Brain microvascular endothelial cell (primary cell): Measurements from ENCODE around the gene GPNMB.

Experiments used
- DNase-seq: peaks from one replicate; pipeline ENCODE4 v3.0.0-alpha.2; 2020
- H3K27ac ChIP-seq: fragments of 250-450 bp; sonication (Bioruptor Pico); 2 replicates; pipeline ENCODE4 v1.5.1; 2020; ENCODE audit warnings: mild to moderate bottlenecking, moderate library complexity
- H3K27me3 ChIP-seq: fragments of 250-450 bp; sonication (Bioruptor Pico); replicated peaks from 2 replicates; pipeline ENCODE4 v1.5.1; 2020; ENCODE audit warnings: mild to moderate bottlenecking
- H3K36me3 ChIP-seq: fragments of 250-450 bp; sonication (Bioruptor Pico); replicated peaks from 2 replicates; pipeline ENCODE4 v1.5.1; 2020; ENCODE audit warnings: mild to moderate bottlenecking
- H3K4me3 ChIP-seq: 2 replicates; pipeline ENCODE4 v1.5.1; 2011; ENCODE audit warnings: low read depth, mild to moderate bottlenecking, control low read depth, low read length, moderate library complexity
- in situ Hi-C: cut with HindIII; loops from 2 replicates; pipeline ENCODE4 v1.10.0; 2017; ENCODE audit warnings: low sequenced_read_pairs, low pct_ligation_motif_present
- TF ChIP-seq, protein P1 (sequence below): IDR thresholded peaks from 2 replicates; pipeline ENCODE4 v1.5.1; 2011; ENCODE audit warnings: low read depth, mild to moderate bottlenecking, moderate library complexity, low read length, control low read depth, inconsistent platforms; ENCODE audit errors: missing control alignments

The GPNMB gene

DNA sequence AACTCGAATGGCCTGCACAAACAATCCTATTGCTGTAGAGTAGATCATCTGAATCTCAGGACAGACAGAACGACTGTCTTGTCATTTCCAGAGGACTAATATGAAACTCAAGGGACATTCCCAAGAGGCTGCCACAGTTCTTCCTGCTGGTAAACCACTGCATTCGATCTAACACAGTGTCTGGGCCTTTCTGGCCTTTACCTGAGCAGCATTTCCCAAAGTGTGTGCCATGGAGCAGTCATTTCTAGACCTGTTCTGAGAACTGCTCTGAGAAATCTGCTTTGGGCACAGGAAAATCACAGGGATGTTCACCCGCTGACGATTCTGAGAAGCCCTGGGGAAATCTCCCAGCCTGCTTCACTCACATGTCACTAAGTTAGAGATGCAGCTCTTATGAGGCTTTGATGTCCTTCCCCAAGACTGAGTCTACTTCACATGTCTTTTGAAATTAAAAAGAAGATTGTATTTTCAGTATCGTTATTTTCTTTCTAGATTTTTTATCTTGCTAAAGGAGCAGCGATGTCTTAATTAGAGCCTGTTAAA is 18.4 kb downstream of the GPNMB start:
- TF ChIP-seq, protein P1, sequence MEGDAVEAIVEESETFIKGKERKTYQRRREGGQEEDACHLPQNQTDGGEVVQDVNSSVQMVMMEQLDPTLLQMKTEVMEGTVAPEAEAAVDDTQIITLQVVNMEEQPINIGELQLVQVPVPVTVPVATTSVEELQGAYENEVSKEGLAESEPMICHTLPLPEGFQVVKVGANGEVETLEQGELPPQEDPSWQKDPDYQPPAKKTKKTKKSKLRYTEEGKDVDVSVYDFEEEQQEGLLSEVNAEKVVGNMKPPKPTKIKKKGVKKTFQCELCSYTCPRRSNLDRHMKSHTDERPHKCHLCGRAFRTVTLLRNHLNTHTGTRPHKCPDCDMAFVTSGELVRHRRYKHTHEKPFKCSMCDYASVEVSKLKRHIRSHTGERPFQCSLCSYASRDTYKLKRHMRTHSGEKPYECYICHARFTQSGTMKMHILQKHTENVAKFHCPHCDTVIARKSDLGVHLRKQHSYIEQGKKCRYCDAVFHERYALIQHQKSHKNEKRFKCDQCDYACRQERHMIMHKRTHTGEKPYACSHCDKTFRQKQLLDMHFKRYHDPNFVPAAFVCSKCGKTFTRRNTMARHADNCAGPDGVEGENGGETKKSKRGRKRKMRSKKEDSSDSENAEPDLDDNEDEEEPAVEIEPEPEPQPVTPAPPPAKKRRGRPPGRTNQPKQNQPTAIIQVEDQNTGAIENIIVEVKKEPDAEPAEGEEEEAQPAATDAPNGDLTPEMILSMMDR: no peak
- Histone ChIP-seq H3K27ac (no peak overlapping the region), H3K36me3 (no peaks in the 10 kb centered on the region), H3K4me3 (no peak overlapping the region), H3K27me3 (no peaks in the 10 kb centered on the region)
- no peak for DNase-seq
- in situ Hi-C loops: no loop called here

DNA sequence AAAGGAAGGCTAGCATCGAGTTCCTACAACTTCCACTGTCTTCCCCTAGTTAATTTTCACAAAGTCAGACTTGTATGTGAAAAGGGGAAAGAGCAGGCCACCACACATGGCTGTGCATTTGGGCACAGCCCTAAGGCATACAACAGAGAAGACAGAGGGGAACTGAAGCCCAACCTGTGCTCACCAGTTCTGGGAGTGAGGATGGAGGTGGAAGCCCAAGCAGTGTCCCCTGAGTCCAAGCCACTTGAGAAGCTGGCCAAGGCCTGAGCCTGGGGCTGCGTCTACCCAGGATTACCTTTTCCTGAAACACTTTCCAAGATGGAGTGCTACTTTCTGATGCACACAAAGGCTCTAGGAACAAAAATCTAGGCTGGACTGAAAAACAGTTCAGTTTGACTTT is 20.3 kb downstream of the GPNMB start:
- no peaks in the 10 kb centered on the region for H3K36me3 ChIP-seq

DNA sequence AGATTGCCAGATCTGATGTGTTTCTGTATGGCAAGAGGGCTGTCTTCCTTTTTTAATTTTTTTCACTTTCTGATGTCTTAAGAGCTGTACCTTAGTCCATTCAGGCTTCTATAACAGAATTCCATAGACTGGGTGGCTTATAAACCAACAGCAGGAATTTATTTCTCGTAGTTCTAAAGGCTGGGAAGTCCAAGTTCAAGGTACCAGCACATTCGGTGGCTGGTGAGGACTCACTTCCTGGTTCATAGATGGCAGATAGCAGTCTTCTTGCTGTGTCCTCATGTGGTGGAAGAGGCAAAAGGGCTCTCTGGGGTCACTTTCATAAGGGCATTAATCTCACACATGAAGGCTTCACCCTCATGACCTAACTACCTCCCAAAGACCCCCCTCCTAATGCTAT is 20.8 kb downstream of the GPNMB start:
- H3K27ac ChIP-seq: no peak overlapping the region
- no peak for DNase-seq
- H3K36me3 ChIP-seq: no peaks in the 10 kb centered on the region
- no peak overlapping the region for H3K4me3 ChIP-seq
- peaks cover 2% of the 10 kb centered on the region for H3K27me3 ChIP-seq
- TF ChIP-seq, protein P1: no peak
- in situ Hi-C loops: no loop called here

More for the DNA sequence above, 20.3 kb downstream of the GPNMB start:
- TF ChIP-seq, protein P1: no peak
- no peak for DNase-seq
- H3K27ac ChIP-seq: no peak overlapping the region
- in situ Hi-C loops: no loop called here
- no peak overlapping the region for H3K4me3 ChIP-seq
- peaks cover 2% of the 10 kb centered on the region for H3K27me3 ChIP-seq

DNA sequence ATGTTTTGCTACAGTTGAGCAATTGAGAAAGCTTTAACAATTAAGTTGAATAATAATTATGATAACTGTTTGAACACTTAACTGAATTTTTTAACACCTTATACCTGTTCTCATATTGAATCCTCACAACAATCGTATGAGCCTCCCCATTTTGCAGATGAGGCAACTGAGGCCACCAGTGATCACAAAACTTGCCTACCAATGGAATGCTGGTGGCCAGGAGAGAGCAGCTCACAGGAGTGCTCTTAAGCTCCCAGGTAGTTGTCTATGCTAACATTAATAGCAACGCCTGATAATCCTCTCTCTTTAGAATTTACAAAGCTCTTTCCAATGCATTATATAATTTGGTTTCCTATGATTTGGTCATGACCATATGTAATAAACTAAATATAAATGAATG is 21.6 kb downstream of the GPNMB start:
- H3K27ac ChIP-seq: no peak overlapping the region
- no peak for DNase-seq
- H3K27me3 ChIP-seq: peaks cover 2% of the 10 kb centered on the region
- no peaks in the 10 kb centered on the region for H3K36me3 ChIP-seq
- TF ChIP-seq, protein P1: no peak
- in situ Hi-C loops: no loop called here
- no peak overlapping the region for H3K4me3 ChIP-seq

DNA sequence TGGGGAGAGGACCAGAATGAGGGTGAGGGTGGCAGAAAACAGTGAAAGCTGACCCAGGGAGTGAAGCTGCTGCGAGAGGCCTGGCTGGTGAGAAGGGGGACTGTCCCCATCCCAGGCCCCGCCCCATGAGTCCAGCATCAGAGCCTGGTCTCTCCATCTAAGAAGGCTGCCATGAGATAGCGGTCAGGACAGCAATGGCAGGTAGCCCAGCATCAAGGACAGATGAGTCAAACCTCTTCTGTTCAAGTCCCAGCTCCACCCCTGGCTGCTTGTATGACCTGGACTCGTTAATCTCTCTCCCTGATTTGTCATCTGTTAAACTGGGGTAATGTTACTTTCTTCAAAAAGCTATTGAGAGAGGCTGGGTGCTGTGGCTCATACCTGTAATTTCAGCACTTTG is 22.2 kb downstream of the GPNMB start:
- no peak overlapping the region for H3K27ac ChIP-seq
- no peak for DNase-seq
- H3K4me3 ChIP-seq: no peak overlapping the region
- H3K36me3 ChIP-seq: no peaks in the 10 kb centered on the region
- in situ Hi-C loops: no loop called here
- TF ChIP-seq, protein P1: no peak
- H3K27me3 ChIP-seq: peaks cover 2% of the 10 kb centered on the region

DNA sequence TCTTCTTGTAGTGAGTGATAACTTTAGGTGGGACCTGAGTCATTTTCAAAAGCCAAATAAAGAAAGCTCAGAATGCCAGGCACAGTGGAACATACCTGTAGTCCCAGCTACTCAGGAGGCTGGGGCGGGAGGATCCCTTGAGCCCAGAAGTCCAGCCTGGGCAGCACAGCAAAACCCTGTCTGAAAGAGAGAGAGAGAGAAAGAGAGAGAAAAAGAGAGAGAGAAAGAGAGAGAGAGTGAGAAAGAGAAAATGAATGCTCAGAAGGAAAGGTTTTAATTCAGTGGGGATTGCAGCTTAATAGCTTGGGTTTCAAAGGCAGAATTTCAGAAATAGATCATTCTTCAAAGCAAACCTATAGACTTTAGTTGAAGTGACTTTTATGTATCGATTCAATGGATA is 25.7 kb downstream of the GPNMB start:
- Histone ChIP-seq H3K27ac (no peak overlapping the region), H3K36me3 (no peaks in the 10 kb centered on the region), H3K27me3 (peaks cover 2% of the 10 kb centered on the region), H3K4me3 (no peak overlapping the region)
- no peak for DNase-seq
- TF ChIP-seq, protein P1: no peak
- in situ Hi-C loops: loop anchor here (10.0 kb wide), 1 partner anchor 253 kb away; no protein-coding TSS in a partner anchor
